RWPE2 (cell line): ENCODE data around the gene PTPRN2.

Experiments
- ATAC-seq: fragments of 200-7000 bp; cut with Tn5 transposase; 3 replicates; pipeline ENCODE4 v1.9.1; 2021; ENCODE audit warnings: low read depth
- DNase-seq: peaks from one replicate; pipeline ENCODE4 v3.0.0-alpha.2; 2020; ENCODE audit warnings: low spot score
- H3K27ac ChIP-seq: fragments of 450-650 bp; 2 replicates; pipeline ENCODE4 v1.5.1; 2017; ENCODE audit warnings: mild to moderate bottlenecking; ENCODE audit not compliant: poor library complexity, severe bottlenecking
- H3K27me3 ChIP-seq: fragments of 250-450 bp; sonication (Bioruptor Pico); 2 replicates; pipeline ENCODE4 v1.5.1; 2021; ENCODE audit warnings: mild to moderate bottlenecking, moderate library complexity; ENCODE audit not compliant: insufficient read depth, poor library complexity, severe bottlenecking
- H3K36me3 ChIP-seq: fragments of 250-450 bp; sonication (Bioruptor Pico); 2 replicates; pipeline ENCODE4 v1.5.1; 2020; ENCODE audit warnings: low read depth, mild to moderate bottlenecking, moderate library complexity
- H3K4me1 ChIP-seq: fragments of 250-450 bp; sonication (Bioruptor Pico); 2 replicates; pipeline ENCODE4 v1.5.1; 2021; ENCODE audit warnings: mild to moderate bottlenecking, moderate library complexity; ENCODE audit not compliant: insufficient read depth, poor library complexity, severe bottlenecking
- H3K4me3 ChIP-seq: fragments of 250-450 bp; sonication (Bioruptor Pico); 2 replicates; pipeline ENCODE4 v1.5.1; 2021; ENCODE audit warnings: mild to moderate bottlenecking, moderate library complexity; ENCODE audit not compliant: severe bottlenecking
- H3K9me3 ChIP-seq: fragments of 250-450 bp; sonication (Bioruptor Pico); 2 replicates; pipeline ENCODE4 v1.5.1; 2021; ENCODE audit warnings: mild to moderate bottlenecking, moderate library complexity; ENCODE audit not compliant: severe bottlenecking
- TF ChIP-seq, protein P1 (sequence below): fragments of 450-650 bp; IDR thresholded peaks from one replicate; pipeline ENCODE4 v1.5.1; 2017; ENCODE audit warnings: mild to moderate bottlenecking, moderate library complexity; ENCODE audit not compliant: poor library complexity, severe bottlenecking

Gene PTPRN2

DNA sequence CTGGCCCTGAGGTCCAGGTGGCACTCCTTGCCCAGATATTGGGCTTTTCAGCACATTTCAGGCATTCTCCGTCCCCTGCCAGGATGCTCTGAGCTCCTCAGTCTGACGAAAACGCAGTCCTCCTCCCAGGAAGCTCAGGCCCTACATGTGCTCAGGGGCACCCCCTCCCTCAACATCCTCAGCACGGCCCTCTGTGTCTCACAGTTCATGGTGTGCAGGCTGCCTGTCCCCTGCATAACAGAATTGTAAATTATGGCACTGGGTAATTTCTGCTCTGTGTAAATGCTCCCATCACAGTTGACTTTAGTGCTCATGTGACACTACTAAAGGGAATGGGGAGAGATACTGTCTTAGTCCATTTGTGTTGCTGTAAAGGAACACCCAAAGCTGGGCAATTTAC, 687.1 kb downstream of the PTPRN2 start:
- peaks cover 2% of the 10 kb centered on the region for H3K9me3 ChIP-seq
- H3K4me1 ChIP-seq, result no peaks in the 10 kb centered on the region
- ATAC-seq, result no peak
- H3K27me3 ChIP-seq, result no peaks in the 10 kb centered on the region
- H3K36me3 ChIP-seq, result no peaks in the 10 kb centered on the region
- TF ChIP-seq, protein P1, sequence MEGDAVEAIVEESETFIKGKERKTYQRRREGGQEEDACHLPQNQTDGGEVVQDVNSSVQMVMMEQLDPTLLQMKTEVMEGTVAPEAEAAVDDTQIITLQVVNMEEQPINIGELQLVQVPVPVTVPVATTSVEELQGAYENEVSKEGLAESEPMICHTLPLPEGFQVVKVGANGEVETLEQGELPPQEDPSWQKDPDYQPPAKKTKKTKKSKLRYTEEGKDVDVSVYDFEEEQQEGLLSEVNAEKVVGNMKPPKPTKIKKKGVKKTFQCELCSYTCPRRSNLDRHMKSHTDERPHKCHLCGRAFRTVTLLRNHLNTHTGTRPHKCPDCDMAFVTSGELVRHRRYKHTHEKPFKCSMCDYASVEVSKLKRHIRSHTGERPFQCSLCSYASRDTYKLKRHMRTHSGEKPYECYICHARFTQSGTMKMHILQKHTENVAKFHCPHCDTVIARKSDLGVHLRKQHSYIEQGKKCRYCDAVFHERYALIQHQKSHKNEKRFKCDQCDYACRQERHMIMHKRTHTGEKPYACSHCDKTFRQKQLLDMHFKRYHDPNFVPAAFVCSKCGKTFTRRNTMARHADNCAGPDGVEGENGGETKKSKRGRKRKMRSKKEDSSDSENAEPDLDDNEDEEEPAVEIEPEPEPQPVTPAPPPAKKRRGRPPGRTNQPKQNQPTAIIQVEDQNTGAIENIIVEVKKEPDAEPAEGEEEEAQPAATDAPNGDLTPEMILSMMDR, result no peak
- H3K27ac ChIP-seq, result no peak overlapping the region
- DNase-seq, result no peak
- no peak overlapping the region for H3K4me3 ChIP-seq

DNA sequence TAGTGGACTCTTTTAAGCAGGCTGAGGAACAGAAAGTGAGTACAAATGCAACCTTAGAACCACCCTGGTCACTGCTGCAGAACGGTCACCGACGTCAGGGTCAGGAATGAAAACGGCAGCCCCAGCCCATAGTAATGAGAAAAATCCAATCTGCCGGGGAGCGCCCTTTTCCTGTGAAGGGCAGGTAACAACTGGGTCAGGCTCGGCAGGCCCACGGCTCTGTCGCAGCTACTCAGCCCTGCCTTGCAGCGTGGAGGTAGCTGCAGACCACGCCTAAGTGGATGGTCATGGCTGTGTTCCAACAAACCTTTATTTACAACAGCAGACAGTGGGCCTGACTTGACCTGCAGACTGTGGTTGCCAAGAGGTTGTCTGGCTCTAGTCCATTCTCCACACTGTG, 687.6 kb downstream of the PTPRN2 start:
- TF ChIP-seq, protein P1, result no peak
- no peak for DNase-seq

DNA sequence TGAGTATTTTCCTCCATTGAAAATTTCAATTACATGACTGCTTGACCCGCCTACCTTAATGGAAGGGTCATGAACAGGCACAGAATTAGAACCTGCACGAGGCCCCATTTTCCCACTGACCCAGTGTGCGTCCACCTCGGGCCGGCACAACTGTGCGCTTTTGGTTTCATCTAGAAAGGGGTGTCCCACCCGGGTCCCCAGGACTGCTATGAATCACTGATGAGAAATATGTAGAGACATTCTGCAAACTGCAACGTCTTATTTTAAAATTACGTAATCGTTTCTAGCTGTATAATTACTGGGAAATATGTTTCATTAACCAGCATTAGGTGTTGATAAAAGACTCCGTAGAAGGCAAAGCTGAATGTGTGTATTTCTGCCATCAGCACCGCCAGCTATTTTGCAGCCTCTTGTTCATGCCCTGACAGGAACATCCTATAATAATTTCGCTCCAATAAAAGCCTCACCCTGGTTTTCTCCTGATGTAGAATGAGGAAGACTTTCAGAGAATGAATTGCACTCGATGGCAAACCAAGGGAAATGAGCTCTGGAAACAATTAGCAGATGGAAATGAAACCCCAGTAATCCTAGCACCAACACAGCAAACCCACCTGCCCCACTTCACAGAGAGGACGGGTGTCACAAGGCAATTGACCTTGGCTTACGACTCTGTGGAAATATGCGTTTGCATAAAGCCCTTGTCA, 688.7 kb downstream of the PTPRN2 start:
- Histone ChIP-seq H3K27ac (no peak overlapping the region), H3K4me3 (no peak overlapping the region), H3K4me1 (no peaks in the 10 kb centered on the region), H3K9me3 (peaks cover 2% of the 10 kb centered on the region), H3K27me3 (no peaks in the 10 kb centered on the region), H3K36me3 (no peaks in the 10 kb centered on the region)
- TF ChIP-seq, protein P1, result no peak
- peak; percentile 23 for DNase-seq
- ATAC-seq, result no peak

More for the DNA sequence above, 687.6 kb downstream of the PTPRN2 start:
- no peaks in the 10 kb centered on the region for H3K4me1 ChIP-seq
- peaks cover 2% of the 10 kb centered on the region for H3K9me3 ChIP-seq
- no peak overlapping the region for H3K4me3 ChIP-seq
- H3K36me3 ChIP-seq, result no peaks in the 10 kb centered on the region
- no peaks in the 10 kb centered on the region for H3K27me3 ChIP-seq
- H3K27ac ChIP-seq, result no peak overlapping the region
- ATAC-seq, result no peak

DNA sequence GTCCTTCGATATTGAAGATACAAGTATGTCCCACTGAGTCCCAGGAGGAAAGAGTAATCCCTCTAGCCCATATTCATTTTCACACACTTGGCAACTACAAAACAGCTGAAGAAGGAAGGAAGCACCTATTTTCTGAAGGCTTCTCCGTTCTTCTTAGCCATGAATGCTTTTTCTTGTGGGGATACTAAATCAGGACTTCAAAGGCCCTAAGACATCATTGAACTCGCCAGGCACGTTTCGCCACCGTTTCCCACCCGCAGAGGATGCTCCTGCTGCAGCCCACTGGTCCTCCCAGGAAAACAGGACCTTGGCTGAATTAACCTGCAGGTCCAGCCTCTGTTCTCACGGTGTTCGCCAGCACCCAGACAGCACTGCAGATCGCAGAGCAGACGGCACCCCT, 689.4 kb downstream of the PTPRN2 start:
- ATAC-seq (no peak), DNase-seq (no peak)
- no peaks in the 10 kb centered on the region for H3K27me3 ChIP-seq
- TF ChIP-seq, protein P1, result no peak
- no peaks in the 10 kb centered on the region for H3K36me3 ChIP-seq
- H3K9me3 ChIP-seq, result peaks cover 2% of the 10 kb centered on the region
- H3K4me1 ChIP-seq, result no peaks in the 10 kb centered on the region
- no peak overlapping the region for H3K27ac ChIP-seq
- no peak overlapping the region for H3K4me3 ChIP-seq

DNA sequence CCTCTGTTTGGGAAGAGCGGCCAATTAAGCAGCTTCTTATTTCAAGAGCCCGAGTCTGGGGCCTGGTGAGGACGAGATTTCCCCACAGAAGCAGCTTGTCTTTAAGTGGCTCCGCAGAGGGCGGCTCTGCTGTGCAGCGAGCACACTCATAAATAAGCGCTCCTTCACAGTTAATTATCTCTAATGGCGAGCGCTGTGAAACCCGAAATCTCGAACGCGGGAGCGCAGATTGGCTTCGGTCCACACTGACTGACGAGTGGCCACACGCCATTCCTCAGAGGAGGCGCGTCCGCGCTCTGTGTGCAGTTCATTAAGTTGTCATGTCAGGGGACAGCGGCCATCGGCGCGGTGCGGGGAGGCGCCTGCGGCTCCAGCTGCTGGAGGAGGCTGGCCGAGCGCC, 689.9 kb downstream of the PTPRN2 start:
- no peaks in the 10 kb centered on the region for H3K4me1 ChIP-seq
- ATAC-seq (no peak), DNase-seq (peak; percentile 34)
- no peaks in the 10 kb centered on the region for H3K36me3 ChIP-seq
- TF ChIP-seq, protein P1, result no peak
- peaks cover 2% of the 10 kb centered on the region for H3K9me3 ChIP-seq
- H3K4me3 ChIP-seq, result no peak overlapping the region
- H3K27me3 ChIP-seq, result no peaks in the 10 kb centered on the region
- H3K27ac ChIP-seq, result no peak overlapping the region
